K562 (cell line): ENCODE data around the gene SRD5A1. TPM values are rescaled to one million over a fixed set of nuclear protein-coding genes. Genes with fewer than 3 reads are reported as not detected.

Experiments
- ARHGAP35 ChIP-seq: fragments of 450-650 bp; IDR thresholded peaks from 2 replicates; pipeline ENCODE4 v1.6.1; 2018; ENCODE audit not compliant: partially characterized antibody
- CREM ChIP-seq: IDR thresholded peaks from 2 replicates; pipeline ENCODE4 v1.6.1; 2014; ENCODE audit warnings: antibody characterized with exemption, low read depth
- DPF2 ChIP-seq: fragments of 450-650 bp; IDR thresholded peaks from 2 replicates; pipeline ENCODE4 v1.6.1; 2016
- E4F1 ChIP-seq: fragments of 250-450 bp; sonication (Bioruptor Pico); IDR thresholded peaks from 2 replicates; pipeline ENCODE4 v1.5.0; 2021; ENCODE audit warnings: mild to moderate bottlenecking, borderline replicate concordance
- EGR1 ChIP-seq: fragments of 450-650 bp; conservative IDR thresholded peaks from 2 replicates; pipeline ENCODE4 v1.6.1; 2017; ENCODE audit warnings: mild to moderate bottlenecking
- EP300 ChIP-seq: IDR thresholded peaks from 2 replicates; pipeline ENCODE4 v1.6.1; 2012; ENCODE audit warnings: low read length, improper control_type of control experiment
- ETV1 ChIP-seq: fragments of 450-650 bp; conservative IDR thresholded peaks from 2 replicates; pipeline ENCODE4 v1.6.1; 2016; ENCODE audit warnings: missing genetic modification characterization, control low read depth, low read depth, missing compliant biosample characterization
- ETV6 ChIP-seq, 3 experiments: fragments of 150-350 bp in 1 of 3; sonication (generic) in 1 of 3; formaldehyde crosslinking in 1 of 3; IDR thresholded peaks; 2 replicates each; pipeline versions ENCODE4 v1.6.1 to v1.8.0; 2014 to 2022; ENCODE audit warnings: borderline replicate concordance in 2 of 3, low read depth in 2 of 3, antibody characterized with exemption in 1 of 3, low read length in 1 of 3, mild to moderate bottlenecking in 1 of 3, missing genetic modification reagents in 1 of 3
- FOXP1 ChIP-seq: sonication (generic); formaldehyde crosslinking; IDR thresholded peaks from 2 replicates; pipeline ENCODE4 v1.8.0; 2022; ENCODE audit warnings: mild to moderate bottlenecking, missing genetic modification reagents
- GATAD2A ChIP-seq: fragments of 450-650 bp; IDR thresholded peaks from 2 replicates; pipeline ENCODE4 v1.6.1; 2017
- MEF2D ChIP-seq: conservative IDR thresholded peaks from 2 replicates; pipeline ENCODE4 v1.6.1; 2016; ENCODE audit warnings: low read depth, missing genetic modification characterization, missing compliant biosample characterization
- RAD51 ChIP-seq: fragments of 450-650 bp; IDR thresholded peaks from 2 replicates; pipeline ENCODE4 v1.7.1; 2016; ENCODE audit warnings: low read depth, mild to moderate bottlenecking, borderline replicate concordance
- RBFOX2 ChIP-seq: fragments of 200-400 bp; formaldehyde crosslinking; IDR thresholded peaks from 2 replicates; pipeline ENCODE4 v1.6.1; 2017; ENCODE audit warnings: low read depth, mild to moderate bottlenecking, low read length, moderate library complexity
- SMAD1 ChIP-seq: fragments of 150-350 bp; IDR thresholded peaks from 2 replicates; pipeline ENCODE4 v1.6.1; 2014; ENCODE audit warnings: low read length, low read depth; ENCODE audit not compliant: partially characterized antibody
- SP2 ChIP-seq: IDR thresholded peaks from 2 replicates; pipeline ENCODE4 v1.6.1; 2011; ENCODE audit warnings: mild to moderate bottlenecking, low read depth, low read length, moderate library complexity; ENCODE audit not compliant: poor library complexity, severe bottlenecking; ENCODE audit errors: extremely low read depth
- STAT5A ChIP-seq: IDR thresholded peaks from 2 replicates; pipeline ENCODE4 v1.6.1; 2012; ENCODE audit warnings: low read length, inconsistent platforms, borderline replicate concordance
- TAF7 ChIP-seq: fragments of 450-650 bp; IDR thresholded peaks from 2 replicates; pipeline ENCODE4 v1.6.1; 2016; ENCODE audit warnings: missing genetic modification characterization, missing compliant biosample characterization
- XRCC3 ChIP-seq: fragments of 450-650 bp; IDR thresholded peaks from 2 replicates; pipeline ENCODE4 v1.6.1; 2017; ENCODE audit warnings: mild to moderate bottlenecking, moderate library complexity
- ZC3H8 ChIP-seq: fragments of 450-650 bp; IDR thresholded peaks from 2 replicates; pipeline ENCODE4 v1.6.1; 2017
- ZNF140 ChIP-seq: fragments of 250-450 bp; sonication (Bioruptor Pico); IDR thresholded peaks from 2 replicates; pipeline ENCODE4 v1.8.0; 2021; ENCODE audit warnings: moderate library complexity, mild to moderate bottlenecking, inconsistent platforms
- polyA plus RNA-seq, 8 experiments: library from polyadenylated mRNA; depleted of rRNA in 4 of 8; stranded (reverse) in 5 of 8; unstranded in 3 of 8; fragments of >200 nt; fragmentation: Nextera tagmentation in 2 of 8; fragmentation: Illumina TruSeq in 1 of 8; extraction: Ambion mirVana in 2 of 8; extraction: Trizol in 1 of 8; gene quantifications; 2 replicates each; pipeline versions ENCODE4 v1.2.1 to v1.2.3, GENCODE V29; 2011 to 2014; ENCODE audit warnings: inconsistent platforms in 1 of 8, missing spikeins in 1 of 8
- total RNA-seq, 7 experiments: library from RNA; depleted of rRNA in 6 of 7; stranded (reverse); fragments of >200 nt in 6 of 7; fragmentation: Illumina TruSeq in 2 of 7; extraction: Trizol in 2 of 7; gene quantifications; 2 replicates each; pipeline versions ENCODE4 v1.2.1 to v1.2.3, GENCODE V29; 2011 to 2021; ENCODE audit warnings: low replicate concordance in 1 of 7
- TF ChIP-seq, protein P1 (sequence below), 2 experiments: fragments of 150-350 bp in 1 of 2; IDR thresholded peaks; 2 replicates each; pipeline ENCODE4 v1.6.1; 2012 to 2016; ENCODE audit warnings: low read depth in 2 of 2, low read length in 2 of 2, mild to moderate bottlenecking in 1 of 2, moderate library complexity in 1 of 2
- TF ChIP-seq, protein P2 (sequence below): fragments of 250-450 bp; sonication (Bioruptor Pico); IDR thresholded peaks from 2 replicates; pipeline ENCODE4 v1.4.0; 2020; ENCODE audit warnings: borderline replicate concordance

Gene SRD5A1
- total and polyA plus RNA-seq, 9 of the 15 experiments (the other 6 are each of a cell fraction or from before 2014, with no cell fraction given) = 1.3 to 22.6 (median 8.1) TPM

GRCh38 chr5:6712577-6713273 lies 79.5 kb downstream of the SRD5A1 start (continued):
- TF ChIP-seq, protein P1, sequence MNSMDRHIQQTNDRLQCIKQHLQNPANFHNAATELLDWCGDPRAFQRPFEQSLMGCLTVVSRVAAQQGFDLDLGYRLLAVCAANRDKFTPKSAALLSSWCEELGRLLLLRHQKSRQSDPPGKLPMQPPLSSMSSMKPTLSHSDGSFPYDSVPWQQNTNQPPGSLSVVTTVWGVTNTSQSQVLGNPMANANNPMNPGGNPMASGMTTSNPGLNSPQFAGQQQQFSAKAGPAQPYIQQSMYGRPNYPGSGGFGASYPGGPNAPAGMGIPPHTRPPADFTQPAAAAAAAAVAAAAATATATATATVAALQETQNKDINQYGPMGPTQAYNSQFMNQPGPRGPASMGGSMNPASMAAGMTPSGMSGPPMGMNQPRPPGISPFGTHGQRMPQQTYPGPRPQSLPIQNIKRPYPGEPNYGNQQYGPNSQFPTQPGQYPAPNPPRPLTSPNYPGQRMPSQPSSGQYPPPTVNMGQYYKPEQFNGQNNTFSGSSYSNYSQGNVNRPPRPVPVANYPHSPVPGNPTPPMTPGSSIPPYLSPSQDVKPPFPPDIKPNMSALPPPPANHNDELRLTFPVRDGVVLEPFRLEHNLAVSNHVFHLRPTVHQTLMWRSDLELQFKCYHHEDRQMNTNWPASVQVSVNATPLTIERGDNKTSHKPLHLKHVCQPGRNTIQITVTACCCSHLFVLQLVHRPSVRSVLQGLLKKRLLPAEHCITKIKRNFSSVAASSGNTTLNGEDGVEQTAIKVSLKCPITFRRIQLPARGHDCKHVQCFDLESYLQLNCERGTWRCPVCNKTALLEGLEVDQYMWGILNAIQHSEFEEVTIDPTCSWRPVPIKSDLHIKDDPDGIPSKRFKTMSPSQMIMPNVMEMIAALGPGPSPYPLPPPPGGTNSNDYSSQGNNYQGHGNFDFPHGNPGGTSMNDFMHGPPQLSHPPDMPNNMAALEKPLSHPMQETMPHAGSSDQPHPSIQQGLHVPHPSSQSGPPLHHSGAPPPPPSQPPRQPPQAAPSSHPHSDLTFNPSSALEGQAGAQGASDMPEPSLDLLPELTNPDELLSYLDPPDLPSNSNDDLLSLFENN (IDR thresholded peaks at IDR 0.05; ENCODE audit: low read depth in 2 of 2, low read length in 2 of 2) = no peak
- TF ChIP-seq ETV1 (tag) = no peak
- TF ChIP-seq CREM = peak; percentile 97
- TF ChIP-seq RAD51 = no peak; the same call in 1 of the 2 replicates
- TF ChIP-seq SP2 = no peak
- no peak for TF ChIP-seq STAT5A
- no peak for TF ChIP-seq XRCC3
- TF ChIP-seq GATAD2A = no peak
- no peak for TF ChIP-seq ZNF140 (CRISPR knock-in tag)
- TF ChIP-seq RBFOX2 = peak; percentile 96
- TF ChIP-seq MEF2D (tag) = no peak
- peak; percentile 63; the same call in 1 of the 2 replicates for TF ChIP-seq EGR1
- no peak; the same call in 1 of the 2 replicates for TF ChIP-seq DPF2
- peak; percentile 14; the same call in 1 of the 2 replicates for TF ChIP-seq EP300
- TF ChIP-seq ARHGAP35 = no peak
- TF ChIP-seq SMAD1 = peak; percentile 59
- TF ChIP-seq E4F1 (CRISPR knock-in tag) = no peak
- no peak for TF ChIP-seq TAF7 (tag)
- TF ChIP-seq ETV6 (IDR thresholded peaks at IDR 0.05; ENCODE audit: borderline replicate concordance in 1 of 2, low read depth in 2 of 2, low read length in 1 of 2) = no peak
- no peak; the same call in 1 of the 2 replicates for TF ChIP-seq ETV6 (CRISPR knock-in tag; IDR thresholded peaks at IDR 0.05; ENCODE audit: borderline replicate concordance)
- TF ChIP-seq FOXP1 = 0 out of 2 replicates have a peak, but pooled peaks have one; percentile 54
- TF ChIP-seq ZC3H8 = no peak
- TF ChIP-seq, protein P2, sequence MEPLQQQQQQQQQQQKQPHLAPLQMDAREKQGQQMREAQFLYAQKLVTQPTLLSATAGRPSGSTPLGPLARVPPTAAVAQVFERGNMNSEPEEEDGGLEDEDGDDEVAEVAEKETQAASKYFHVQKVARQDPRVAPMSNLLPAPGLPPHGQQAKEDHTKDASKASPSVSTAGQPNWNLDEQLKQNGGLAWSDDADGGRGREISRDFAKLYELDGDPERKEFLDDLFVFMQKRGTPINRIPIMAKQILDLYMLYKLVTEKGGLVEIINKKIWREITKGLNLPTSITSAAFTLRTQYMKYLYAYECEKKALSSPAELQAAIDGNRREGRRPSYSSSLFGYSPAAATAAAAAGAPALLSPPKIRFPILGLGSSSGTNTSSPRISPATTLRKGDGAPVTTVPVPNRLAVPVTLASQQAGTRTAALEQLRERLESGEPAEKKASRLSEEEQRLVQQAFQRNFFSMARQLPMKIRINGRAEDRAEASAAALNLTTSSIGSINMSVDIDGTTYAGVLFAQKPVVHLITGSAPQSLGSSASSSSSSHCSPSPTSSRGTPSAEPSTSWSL = no peak
